Glomerular visceral epithelial cell (primary cell): ENCODE results near the gene SRC.
A peak's percentile ranks its signal among the peaks of the same experiment; 100 is the strongest.

Experiments used
- DNase-seq: peaks from one replicate; pipeline ENCODE4 v3.0.0-alpha.2; 2016; ENCODE audit errors: extremely low spot score

The SRC gene

GRCh38 chr20:37345339-37346235 is at the start of gene SRC:
SRC (plus strand) TSS chr20:37346140; CDS start chr20:37384154, 38,014 bp downstream.
- peak; percentile 92 for DNase-seq

DNA sequence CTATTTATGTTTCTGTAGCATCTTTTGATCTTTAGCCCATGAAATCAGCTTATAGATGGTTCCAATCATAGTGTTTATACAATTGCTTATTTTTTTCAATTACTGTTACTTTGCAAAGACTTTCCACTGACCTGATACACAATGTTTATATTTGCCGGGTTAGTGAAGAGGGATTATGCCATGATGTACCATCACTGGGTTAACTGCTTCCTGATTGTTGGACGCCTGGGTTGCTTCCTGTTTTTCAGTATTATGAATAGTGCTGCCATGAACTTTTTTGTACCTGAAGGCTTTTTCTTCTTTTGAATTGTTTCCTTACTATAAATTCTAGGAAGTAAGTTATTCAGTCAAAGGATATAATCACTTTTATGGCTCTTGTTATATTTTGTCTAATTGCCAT is 49.6 kb upstream of the SRC start:
- DNase-seq, result no peak

- DNase-seq, result no peak
These were observed 48.7 kb upstream of the SRC start for GRCh38 chr20:37297066-37297736.

GRCh38 chr20:37298190-37298939 is 47.6 kb upstream of the SRC start:
- peak; percentile 46 for DNase-seq

GRCh38 chr20:37299718-37300528 is 46.0 kb upstream of the SRC start:
- DNase-seq, result no peak

- no peak for DNase-seq
These were observed 44.8 kb upstream of the SRC start for GRCh38 chr20:37301120-37301519.

- DNase-seq, result no peak
These were observed 44.4 kb upstream of the SRC start for GRCh38 chr20:37301558-37301957.

DNA sequence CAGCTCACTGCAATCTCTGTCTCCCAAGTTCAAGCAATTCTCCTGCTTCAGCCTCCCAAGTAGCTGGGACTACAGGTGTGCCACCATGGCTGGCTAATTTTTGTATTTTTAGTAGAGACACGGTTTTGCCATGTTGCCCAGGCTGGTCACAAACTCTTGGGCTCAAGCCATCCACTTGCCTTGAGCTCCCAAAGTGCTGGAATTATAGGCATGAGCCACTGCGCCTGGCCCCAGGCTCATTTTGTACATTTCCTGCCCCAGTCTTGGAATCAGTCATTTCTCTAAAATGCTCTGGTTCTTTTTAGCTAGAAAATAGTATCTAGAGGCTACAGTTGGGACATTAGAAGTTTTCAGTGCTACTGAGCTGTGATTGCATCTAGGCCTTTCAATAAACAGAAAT is 43.0 kb upstream of the SRC start:
- DNase-seq, result no peak

- no peak for DNase-seq
These were observed 42.3 kb upstream of the SRC start for GRCh38 chr20:37303637-37304036.

DNA sequence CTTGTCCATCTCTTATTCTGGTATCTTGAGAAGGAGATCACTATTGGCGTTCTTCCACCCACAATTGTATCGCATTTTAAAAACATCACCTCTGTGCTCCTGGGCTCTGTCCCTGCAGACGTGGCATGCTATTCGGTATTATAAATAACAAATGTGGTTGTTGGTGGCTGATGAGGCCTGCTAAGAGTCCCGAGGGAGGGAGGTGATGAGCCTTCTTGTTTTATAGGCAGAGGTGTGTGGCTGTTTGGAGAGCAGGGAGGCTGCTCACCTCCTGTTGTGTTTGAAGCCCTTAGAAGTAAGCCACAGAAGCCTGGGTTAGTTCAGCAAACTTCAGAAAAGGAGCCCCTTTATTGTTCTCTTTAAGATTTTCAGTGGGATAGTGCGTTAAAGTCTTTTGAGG is 40.9 kb upstream of the SRC start:
- DNase-seq, result no peak

GRCh38 chr20:37305839-37306238 is 40.1 kb upstream of the SRC start:
- DNase-seq, result no peak

DNA sequence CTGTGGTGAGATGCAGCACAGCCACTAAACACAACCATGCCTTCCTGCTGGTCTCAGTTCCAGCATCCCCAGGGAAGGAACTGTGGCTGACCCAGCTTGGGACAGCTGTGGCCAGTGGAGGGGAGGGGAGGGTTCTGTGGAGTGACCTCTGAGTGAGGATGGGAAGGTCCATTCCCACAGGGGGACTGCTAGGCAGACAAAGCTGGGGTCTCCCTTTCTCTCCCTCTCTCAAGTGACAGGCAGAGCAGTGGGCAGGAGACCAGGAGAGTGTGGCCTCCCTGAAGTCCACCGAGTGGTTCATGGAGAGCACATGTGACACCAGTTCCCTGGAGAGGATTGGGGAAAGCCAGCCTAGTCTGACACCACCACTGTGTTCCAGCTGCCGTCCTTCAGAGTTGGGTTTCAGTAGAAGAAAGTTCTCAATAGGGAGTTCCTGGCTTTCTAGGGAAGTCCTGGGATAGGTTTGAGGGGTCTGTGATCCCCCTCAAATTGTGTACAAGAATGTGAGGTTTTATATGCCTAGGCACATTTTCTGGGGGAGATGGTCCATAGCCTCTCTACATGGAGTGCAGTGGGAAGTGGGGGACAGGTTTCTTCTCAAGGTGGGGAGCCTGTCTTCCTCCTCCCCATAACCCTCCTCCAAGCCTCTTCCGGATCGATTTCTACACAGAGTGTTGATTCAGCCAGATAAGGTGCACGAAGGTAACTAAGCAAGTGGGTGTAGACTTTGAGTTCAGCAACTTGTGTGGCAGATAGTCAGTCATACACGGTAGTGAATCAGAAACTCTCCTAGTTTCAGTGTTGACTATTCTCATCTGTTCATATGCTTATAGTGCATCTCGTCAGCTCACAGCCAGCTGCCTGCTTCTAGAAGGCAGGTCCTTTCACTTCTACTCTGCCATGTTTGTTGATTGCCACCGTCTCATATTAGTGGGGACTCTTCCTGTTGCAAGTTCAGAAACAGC is 37.6 kb upstream of the SRC start:
- DNase-seq, result no peak

DNA sequence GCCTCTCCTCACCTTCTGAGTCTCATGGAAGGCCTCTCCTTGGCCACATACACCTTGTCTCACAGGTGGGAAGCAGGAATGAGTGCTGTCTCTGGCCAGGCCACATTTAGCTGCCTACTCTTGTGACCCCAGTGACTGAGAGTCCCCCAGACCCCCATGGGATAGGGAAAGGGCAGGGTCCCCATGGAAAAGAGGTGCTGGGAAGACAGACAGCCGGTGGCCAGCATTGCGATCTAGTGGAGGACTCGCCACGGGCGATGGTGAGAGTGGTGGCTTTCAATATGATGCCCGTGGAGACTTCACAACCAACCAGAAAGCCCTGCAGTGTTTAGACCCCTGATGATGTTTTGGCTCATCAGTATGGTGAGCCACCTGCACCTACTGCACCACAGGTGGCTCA is 36.6 kb upstream of the SRC start:
- no peak for DNase-seq

- no peak for DNase-seq
These were observed 35.9 kb upstream of the SRC start for GRCh38 chr20:37309936-37310590.

GRCh38 chr20:37310951-37311350 is 35.0 kb upstream of the SRC start:
- DNase-seq, result no peak

- DNase-seq, result no peak
These were observed 34.1 kb upstream of the SRC start for GRCh38 chr20:37311710-37312355.

DNA sequence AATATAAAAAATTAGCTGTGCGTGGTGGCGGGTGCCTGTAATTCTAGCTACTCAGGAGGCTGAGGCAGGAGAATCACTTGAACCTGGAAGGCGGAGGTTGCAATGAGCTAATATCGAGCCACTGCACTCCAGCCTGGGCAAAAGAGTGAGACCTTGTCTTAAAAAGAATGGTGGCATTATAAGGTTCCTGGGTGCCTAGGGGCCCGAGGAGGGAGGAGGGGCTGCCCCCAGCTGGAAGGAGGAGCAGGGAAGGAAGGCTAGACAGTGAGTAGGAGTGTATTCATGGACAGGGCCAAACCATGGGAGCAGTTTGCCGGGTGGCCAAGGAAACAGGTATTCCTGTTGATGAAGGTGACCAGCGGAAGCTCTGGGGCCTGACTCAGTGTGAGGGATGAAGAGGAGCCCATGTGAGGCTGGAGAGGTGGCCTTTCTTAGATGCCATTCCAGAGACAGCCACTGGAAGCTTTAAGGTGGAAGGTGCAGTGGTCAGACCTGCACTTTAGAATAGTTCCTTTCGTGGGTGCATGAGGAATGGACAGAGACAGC is 32.3 kb upstream of the SRC start:
- no peak for DNase-seq

GRCh38 chr20:37314099-37314498 is 31.8 kb upstream of the SRC start:
- no peak for DNase-seq

GRCh38 chr20:37314617-37315016 is 31.3 kb upstream of the SRC start:
- no peak for DNase-seq
